Thyroid gland (tissue), 4 donors: ENCODE measurements around the gene DAP3. TPM values are rescaled to one million over a fixed set of nuclear protein-coding genes. Genes with fewer than 3 reads are reported as not detected.
"Not testable (repeated sequence)": the region's sequence is repeated elsewhere in the genome, so short reads cannot be mapped to it uniquely, and the experiment has no call there.

ENCODE experiments used
- DNase-seq, 2 donors: peaks; one replicate each; pipeline ENCODE4 v3.0.0-alpha.2; 2019
- H3K27ac ChIP-seq, 3 donors: fragments of 200-600 bp; sonication (generic); 1 replicate in 2 of 3; 2 replicates in 1 of 3; pipeline ENCODE4 v1.5.1; 2016 to 2019; ENCODE audit warnings: mild to moderate bottlenecking in 1 of 3, moderate library complexity in 1 of 3
- H3K27me3 ChIP-seq: fragments of 200-600 bp; sonication (generic); one replicate; pipeline ENCODE4 v1.5.1; 2019
- H3K36me3 ChIP-seq, 2 donors: fragments of 200-600 bp; sonication (generic); one replicate each; pipeline ENCODE4 v1.5.1; 2016 to 2019
- H3K4me1 ChIP-seq, 2 donors: fragments of 200-600 bp; sonication (generic); one replicate each; pipeline ENCODE4 v1.5.1; 2017 to 2019
- H3K4me3 ChIP-seq, 3 donors: fragments of 200-600 bp; sonication (generic); replicated peaks in 1 of 3; 1 replicate in 2 of 3; 2 replicates in 1 of 3; pipeline ENCODE4 v1.5.1; 2016; ENCODE audit warnings: mild to moderate bottlenecking in 1 of 3
- H3K9me3 ChIP-seq: fragments of 200-600 bp; sonication (generic); one replicate; pipeline ENCODE4 v1.5.1; 2017
- CTCF ChIP-seq, 6 experiments: fragments of 200-600 bp in 3 of 6; fragments of 450-650 bp in 3 of 6; sonication (generic) in 3 of 6; IDR thresholded peaks; one replicate each; pipeline ENCODE4 v1.5.1; 2016 to 2019; ENCODE audit warnings: antibody characterized with exemption in 6 of 6, mild to moderate bottlenecking in 2 of 6, inconsistent platforms in 1 of 6, moderate library complexity in 1 of 6
- POLR2A ChIP-seq, 2 donors: fragments of 450-650 bp; IDR thresholded peaks; one replicate each; pipeline ENCODE4 v1.6.1; 2017; ENCODE audit warnings: antibody characterized with exemption in 2 of 2, mild to moderate bottlenecking in 2 of 2, moderate library complexity in 1 of 2
- WGBS, 2 donors: methylation state at CpG; one replicate each; pipeline ENCODE4 v1.1.5; 2017; 5-methylcytosine and 5-hydroxymethylcytosine counted together
- intact Hi-C: fragments of 100-400 bp; cut with DNase I; formaldehyde crosslinking; loops from one replicate; pipeline ENCODE4 v1.15.1; 2023
- total RNA-seq, 4 donors: library from RNA; depleted of rRNA; stranded (reverse); fragments of >200 nt; gene quantifications; one replicate each; pipeline ENCODE4 v1.2.3, GENCODE V29; 2016

The DAP3 gene
- total RNA-seq, 4 donors from 2014 or later: 70.8 to 141 (median 106) TPM

GRCh38 chr1:155671750-155672149, 17.1 kb upstream of the DAP3 start:
- DNase-seq: no peak
- WGBS, 2 donors: 90 to 91% methylated on average over 4 of the region's 4 CpGs
- no peak for TF ChIP-seq CTCF (IDR thresholded peaks at IDR 0.05)
- TF ChIP-seq POLR2A (IDR thresholded peaks at IDR 0.05): no peak
- H3K27ac ChIP-seq: no peak overlapping the region
- intact Hi-C loops: no loop called here
- no peaks in the 10 kb centered on the region for H3K27me3 ChIP-seq
- no peak overlapping the region for H3K4me3 ChIP-seq
- peaks cover 78 to 91% of the 10 kb centered on the region in 2 donors for H3K36me3 ChIP-seq
- no peaks in the 10 kb centered on the region for H3K4me1 ChIP-seq
- H3K9me3 ChIP-seq: no peaks in the 10 kb centered on the region

- intact Hi-C loops: no loop called here
- 93 to 94% methylated on average over 6 of the region's 6 CpGs for WGBS, 2 donors
- peaks cover 83 to 84% of the 10 kb centered on the region in 2 donors for H3K36me3 ChIP-seq
- no peaks in the 10 kb centered on the region for H3K9me3 ChIP-seq
- no peaks in the 10 kb centered on the region for H3K27me3 ChIP-seq
- H3K27ac ChIP-seq: no peak overlapping the region
- TF ChIP-seq CTCF (IDR thresholded peaks at IDR 0.05): no peak
- TF ChIP-seq POLR2A (IDR thresholded peaks at IDR 0.05): no peak
- H3K4me3 ChIP-seq: no peak overlapping the region
- H3K4me1 ChIP-seq: no peaks in the 10 kb centered on the region
- no peak for DNase-seq
These were observed 15.9 kb upstream of the DAP3 start for GRCh38 chr1:155673003-155673402.

GRCh38 chr1:155678027-155678426, 10.9 kb upstream of the DAP3 start:
- no peak for DNase-seq
- Histone ChIP-seq H3K9me3 (no peaks in the 10 kb centered on the region), H3K27ac (no peak overlapping the region), H3K36me3 (peaks cover 51 to 57% of the 10 kb centered on the region in 2 donors), H3K4me3 (no peak overlapping the region), H3K4me1 (no peaks in the 10 kb centered on the region), H3K27me3 (no peaks in the 10 kb centered on the region)
- no peak for TF ChIP-seq POLR2A (IDR thresholded peaks at IDR 0.05)
- TF ChIP-seq CTCF (IDR thresholded peaks at IDR 0.05): no peak
- intact Hi-C loops: no loop called here
- WGBS, 2 donors: 93% methylated on average over 4 of the region's 4 CpGs

DNA sequence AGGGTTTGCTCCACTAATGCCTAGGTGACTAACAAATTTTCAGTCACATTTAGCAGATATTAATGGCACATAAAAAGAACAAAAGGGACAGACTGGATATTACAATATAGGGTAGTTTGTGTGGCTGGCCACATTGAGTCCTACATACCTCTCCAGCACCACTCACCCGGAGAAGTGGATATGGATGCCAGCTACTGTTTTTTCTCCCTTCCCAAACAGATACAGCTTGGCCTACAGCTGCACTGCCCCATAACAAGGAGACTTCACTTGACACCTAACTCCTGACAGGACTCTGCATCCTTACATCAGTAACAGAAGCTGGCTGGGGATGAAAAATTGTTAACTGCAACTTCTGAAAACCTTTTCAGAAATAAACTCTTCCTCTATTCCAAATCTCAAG, 9.9 kb upstream of the DAP3 start:
- peaks cover 44 to 50% of the 10 kb centered on the region in 2 donors for H3K36me3 ChIP-seq
- H3K4me1 ChIP-seq, intact Hi-C loops, H3K27ac ChIP-seq, H3K4me3 ChIP-seq, H3K27me3 ChIP-seq, DNase-seq, H3K9me3 ChIP-seq: not testable (repeated sequence)
- 71 to 84% methylated on average over 1 of the region's 1 CpG for WGBS, 2 donors

- Histone ChIP-seq H3K9me3 (no peaks in the 10 kb centered on the region), H3K36me3 (peaks cover 30 to 37% of the 10 kb centered on the region in 2 donors), H3K4me1 (peaks cover 0 to 12% of the 10 kb centered on the region in 2 donors), H3K4me3 (no peak overlapping the region), H3K27me3 (no peaks in the 10 kb centered on the region), H3K27ac (no peak overlapping the region)
- TF ChIP-seq POLR2A (IDR thresholded peaks at IDR 0.05): no peak
- no peak for TF ChIP-seq CTCF (IDR thresholded peaks at IDR 0.05)
- intact Hi-C loops: no loop called here
- DNase-seq: no peak
- 84 to 86% methylated on average over 6 of the region's 6 CpGs for WGBS, 2 donors
These were observed 8.4 kb upstream of the DAP3 start for GRCh38 chr1:155680531-155680930.

DNA sequence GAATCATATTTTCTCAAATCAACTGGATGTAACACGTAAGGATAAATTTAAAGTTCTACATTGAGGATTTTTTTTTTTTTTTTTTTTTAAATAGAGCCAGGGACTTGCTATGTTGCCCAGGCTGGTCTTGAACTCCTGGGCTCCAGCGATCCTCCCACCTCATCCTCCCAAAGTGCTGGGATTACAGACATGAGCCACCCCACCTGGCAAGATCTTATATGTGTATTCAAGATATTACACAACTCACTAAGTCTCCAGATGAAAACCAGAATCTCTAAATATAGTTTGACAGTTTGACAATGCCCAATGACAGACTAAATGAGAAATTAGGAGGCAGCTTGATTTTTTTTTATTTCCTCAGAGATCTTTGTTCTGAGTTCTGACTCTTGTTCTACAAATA, 7.1 kb upstream of the DAP3 start:
- TF ChIP-seq CTCF (IDR thresholded peaks at IDR 0.05): no peak
- no peak for TF ChIP-seq POLR2A (IDR thresholded peaks at IDR 0.05)
- intact Hi-C loops: no loop called here
- Histone ChIP-seq H3K4me1 (peaks cover 6 to 12% of the 10 kb centered on the region in 2 donors), H3K4me3 (no peak overlapping the region), H3K27me3 (no peaks in the 10 kb centered on the region), H3K9me3 (no peaks in the 10 kb centered on the region), H3K27ac (no peak overlapping the region), H3K36me3 (peaks cover 19 to 28% of the 10 kb centered on the region in 2 donors)
- 93 to 95% methylated on average over 2 of the region's 2 CpGs for WGBS, 2 donors
- DNase-seq: no peak

DNA sequence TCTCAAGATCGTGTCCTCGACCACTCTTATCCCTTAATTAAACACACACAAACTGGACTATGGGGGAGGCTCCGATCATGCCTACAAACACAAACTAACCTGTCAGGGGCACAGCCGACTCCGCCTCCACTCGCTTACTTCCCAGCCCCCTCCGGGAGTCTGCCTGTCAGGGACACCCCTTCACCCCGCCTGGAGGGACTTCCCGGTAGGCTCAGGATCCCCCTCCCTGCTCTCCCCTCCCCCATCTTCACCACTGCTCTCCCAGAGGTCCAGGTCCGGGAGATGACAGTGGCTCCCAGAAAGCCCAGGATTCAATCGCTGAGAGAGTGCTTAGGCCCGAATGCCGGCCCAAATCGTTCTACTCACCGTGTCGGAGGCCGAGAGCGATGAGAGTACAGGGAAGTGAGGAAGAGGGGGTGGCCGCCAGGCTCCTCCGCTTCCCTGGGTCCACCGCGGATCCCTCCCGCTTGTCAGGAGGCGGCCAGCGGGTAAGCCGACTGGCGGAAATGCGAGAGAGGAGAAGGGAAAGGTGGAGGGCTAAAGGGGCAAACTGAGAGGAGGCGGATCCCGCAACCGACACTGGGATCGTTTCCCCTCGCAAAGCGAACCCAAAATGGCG, 1.1 kb upstream of the DAP3 start:
- 1 to 2% methylated on average over 20 to 25 of the region's 35 CpGs for WGBS, 2 donors
- Histone ChIP-seq H3K4me3 (peak overlapping the region; percentile 59 to 87 (median 83)), H3K27ac (peak overlapping the region; percentile 90 to 98 (median 95)), H3K4me1 (peaks cover 17 to 21% of the 10 kb centered on the region in 2 donors)
- H3K27me3 ChIP-seq, intact Hi-C loops, H3K9me3 ChIP-seq, H3K36me3 ChIP-seq: not testable (repeated sequence)
- DNase-seq: peak; percentile 35 to 45
